ENCODE results near the gene CCL5. TPM values are rescaled to one million over a fixed set of nuclear protein-coding genes. Genes with fewer than 3 reads are reported as not detected.

Gene CCL5
- total and polyA plus RNA-seq, 2 experiments from 2014 or later = 1.1 to 1.4 TPM

- no peaks in the 10 kb centered on the region for H3K36me3 ChIP-seq (replicated peaks; ENCODE audit: insufficient read depth, low read depth)
- no peaks in the 10 kb centered on the region for H3K27me3 ChIP-seq
- no peaks in the 10 kb centered on the region for H3K9me3 ChIP-seq (ENCODE audit: low read depth)
- DNase-seq (ENCODE audit: low spot score) = no peak
- H3K27ac ChIP-seq = no peak overlapping the region
- H2AFZ ChIP-seq = no peak overlapping the region
- H3K9me2 ChIP-seq (replicated peaks; ENCODE audit: insufficient read depth) = no peaks in the 10 kb centered on the region
- no peak overlapping the region for H3K4me2 ChIP-seq
- WGBS (ENCODE audit: low lambda C conversion rate, missing lambda C conversion rate) = 82% methylated on average over 2 of the region's 2 CpGs
- TF ChIP-seq CTCF (IDR thresholded peaks at IDR 0.05; ENCODE audit: poor library complexity) (no peak), EZH2phosphoT487 (IDR thresholded peaks at IDR 0.05; ENCODE audit: low read depth, severe bottlenecking, unreplicated experiment) (no peak), EZH2 (IDR thresholded peaks at IDR 0.05; ENCODE audit: borderline replicate concordance) (no peak)
- peaks cover 13% of the 10 kb centered on the region for H3K4me1 ChIP-seq (ENCODE audit: insufficient read depth)
- H3K79me2 ChIP-seq = no peaks in the 10 kb centered on the region
- no peak overlapping the region for H3K4me3 ChIP-seq
- no peaks in the 10 kb centered on the region for H4K20me1 ChIP-seq (ENCODE audit: insufficient read depth, poor library complexity, severe bottlenecking)
Observed at GRCh38 chr17:35889241-35889640, 9.1 kb upstream of the CCL5 start.

- no peak for TF ChIP-seq CTCF (IDR thresholded peaks at IDR 0.05; ENCODE audit: poor library complexity)
- TF ChIP-seq EZH2phosphoT487 (IDR thresholded peaks at IDR 0.05; ENCODE audit: low read depth, severe bottlenecking, unreplicated experiment) = no peak
- TF ChIP-seq EZH2 (IDR thresholded peaks at IDR 0.05; ENCODE audit: borderline replicate concordance) = no peak
- H4K20me1 ChIP-seq (ENCODE audit: insufficient read depth, poor library complexity, severe bottlenecking) = no peaks in the 10 kb centered on the region
- no peaks in the 10 kb centered on the region for H3K9me3 ChIP-seq (ENCODE audit: low read depth)
- H3K36me3 ChIP-seq (replicated peaks; ENCODE audit: insufficient read depth, low read depth) = no peaks in the 10 kb centered on the region
- H3K79me2 ChIP-seq = no peaks in the 10 kb centered on the region
- H3K27me3 ChIP-seq = no peaks in the 10 kb centered on the region
- 91% methylated on average over 4 of the region's 4 CpGs for WGBS (ENCODE audit: low lambda C conversion rate, missing lambda C conversion rate)
- H3K4me2 ChIP-seq = no peak overlapping the region
- H3K9me2 ChIP-seq (replicated peaks; ENCODE audit: insufficient read depth) = no peaks in the 10 kb centered on the region
- no peaks in the 10 kb centered on the region for H3K4me1 ChIP-seq (ENCODE audit: insufficient read depth)
- no peak overlapping the region for H3K27ac ChIP-seq
- no peak overlapping the region for H3K4me3 ChIP-seq
- H2AFZ ChIP-seq = no peak overlapping the region
- no peak for DNase-seq (ENCODE audit: low spot score)
Observed at GRCh38 chr17:35878361-35878760, 1.8 kb downstream of the CCL5 start.

GRCh38 chr17:35877345-35878029, 2.7 kb downstream of the CCL5 start:
- Histone ChIP-seq H3K4me1 (ENCODE audit: insufficient read depth) (no peaks in the 10 kb centered on the region), H3K4me2 (no peak overlapping the region), H3K79me2 (no peaks in the 10 kb centered on the region), H2AFZ (no peak overlapping the region), H3K27me3 (no peaks in the 10 kb centered on the region), H3K9me2 (replicated peaks; ENCODE audit: insufficient read depth) (no peaks in the 10 kb centered on the region), H3K4me3 (no peak overlapping the region), H4K20me1 (ENCODE audit: insufficient read depth, poor library complexity, severe bottlenecking) (no peaks in the 10 kb centered on the region), H3K36me3 (replicated peaks; ENCODE audit: insufficient read depth, low read depth) (no peaks in the 10 kb centered on the region), H3K27ac (no peak overlapping the region), H3K9me3 (ENCODE audit: low read depth) (no peaks in the 10 kb centered on the region)
- no peak for TF ChIP-seq EZH2phosphoT487 (IDR thresholded peaks at IDR 0.05; ENCODE audit: low read depth, severe bottlenecking, unreplicated experiment)
- TF ChIP-seq EZH2 (IDR thresholded peaks at IDR 0.05; ENCODE audit: borderline replicate concordance) = no peak
- no peak for TF ChIP-seq CTCF (IDR thresholded peaks at IDR 0.05; ENCODE audit: poor library complexity)
- no peak for DNase-seq (ENCODE audit: low spot score)

Measured in hepatocyte (in vitro differentiated cells).